ENCODE measurements around the gene PIM3. TPM values are rescaled to one million over a fixed set of nuclear protein-coding genes. Genes with fewer than 3 reads are reported as not detected.

Gene PIM3
- total RNA-seq, 1 donor from 2014 or later, result 197 TPM

DNA sequence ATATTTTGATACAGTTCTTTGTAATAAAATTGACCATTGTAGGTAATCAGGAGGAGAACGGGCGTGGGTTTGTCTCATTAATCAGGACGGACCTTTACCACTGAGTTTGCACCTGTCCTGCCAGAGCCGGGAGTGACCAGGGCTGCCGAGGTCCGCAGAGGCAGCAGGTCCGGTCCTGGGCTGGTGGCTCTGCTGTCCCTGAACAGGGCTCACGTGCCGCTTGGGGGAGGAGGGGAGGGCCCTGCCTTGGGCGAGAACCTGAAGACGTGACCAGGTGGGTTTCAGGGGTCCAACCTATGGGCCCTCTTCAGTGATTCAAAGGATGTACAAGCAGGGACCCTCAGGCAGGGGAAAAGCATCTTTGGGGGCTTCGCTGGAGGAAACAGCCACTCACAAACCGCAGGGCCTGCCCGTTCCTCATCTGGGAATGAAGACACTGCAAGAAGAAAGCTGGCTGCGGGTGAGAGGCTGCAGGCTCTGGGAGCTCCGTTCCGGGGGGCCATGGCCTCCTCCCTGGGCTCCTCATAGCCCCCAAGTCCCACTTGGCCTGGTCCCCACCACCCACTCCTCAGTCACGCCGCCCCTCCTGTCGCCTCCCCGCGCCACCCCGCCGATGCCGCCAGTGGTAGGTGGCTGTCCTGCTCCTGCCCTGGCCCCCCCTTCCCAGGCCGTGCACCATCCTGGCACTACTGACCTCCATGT lies 32.9 kb upstream of the PIM3 start:
- no peak for DNase-seq (ENCODE audit: extremely low read depth, low read depth, low spot score)

- no peak for DNase-seq (ENCODE audit: extremely low read depth, low read depth, low spot score)
Measured at GRCh38 chr22:49928185-49928495, 32.4 kb upstream of the PIM3 start.

- DNase-seq (ENCODE audit: extremely low read depth, low read depth, low spot score), result no peak
Measured at GRCh38 chr22:49928555-49929210, 31.9 kb upstream of the PIM3 start.

- DNase-seq (ENCODE audit: extremely low read depth, low read depth, low spot score), result no peak
Measured at GRCh38 chr22:49929211-49929979, 31.2 kb upstream of the PIM3 start.

GRCh38 chr22:49929994-49930575 lies 30.5 kb upstream of the PIM3 start:
- no peak for DNase-seq (ENCODE audit: extremely low read depth, low read depth, low spot score)

DNA sequence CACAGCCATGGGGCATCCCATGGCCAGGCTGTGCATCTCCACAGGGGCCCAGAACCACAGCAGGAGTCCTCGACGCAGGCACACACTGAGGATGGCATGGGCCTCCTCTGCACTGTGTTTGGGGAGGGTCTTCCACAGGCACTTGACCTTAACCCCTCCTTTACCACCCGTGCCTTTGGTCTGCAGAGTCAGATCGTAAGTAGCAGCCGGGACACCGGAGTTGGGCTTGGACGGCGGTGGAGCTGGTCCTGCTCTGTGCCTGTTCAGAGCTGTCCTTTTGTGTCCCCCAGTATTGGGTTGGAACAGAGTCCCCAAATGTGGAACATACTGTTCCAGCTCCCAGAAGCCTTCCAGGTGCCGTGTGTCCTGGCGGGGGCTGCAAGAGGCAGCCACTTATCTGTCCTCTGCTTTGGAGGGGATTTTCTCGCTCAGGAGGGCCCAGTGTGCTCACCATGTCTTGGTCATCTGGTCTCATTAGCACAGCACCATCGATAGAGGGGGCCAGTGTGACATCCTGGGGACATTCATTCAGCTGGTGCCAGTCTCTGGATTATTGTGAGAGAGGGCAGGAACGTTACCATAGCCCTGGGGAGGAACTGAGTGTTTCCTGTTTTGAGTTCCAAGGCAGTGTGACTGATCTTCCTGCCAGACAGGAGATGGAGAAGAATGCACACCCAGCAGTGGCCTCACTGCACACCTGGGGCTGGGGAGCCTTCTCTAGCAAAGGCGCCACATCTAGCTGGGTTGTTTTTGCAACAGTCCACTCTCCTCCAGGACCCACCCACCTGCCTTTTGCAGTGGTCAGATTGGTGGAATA lies 29.8 kb upstream of the PIM3 start:
- peak; percentile 81 for DNase-seq (ENCODE audit: extremely low read depth, low read depth, low spot score)

- DNase-seq (ENCODE audit: extremely low read depth, low read depth, low spot score), result no peak
Measured at GRCh38 chr22:49933236-49934159, 27.1 kb upstream of the PIM3 start.

GRCh38 chr22:49934160-49934890 lies 26.2 kb upstream of the PIM3 start:
- no peak for DNase-seq (ENCODE audit: extremely low read depth, low read depth, low spot score)

- no peak for DNase-seq (ENCODE audit: extremely low read depth, low read depth, low spot score)
Measured at GRCh38 chr22:49934891-49935557, 25.5 kb upstream of the PIM3 start.

DNA sequence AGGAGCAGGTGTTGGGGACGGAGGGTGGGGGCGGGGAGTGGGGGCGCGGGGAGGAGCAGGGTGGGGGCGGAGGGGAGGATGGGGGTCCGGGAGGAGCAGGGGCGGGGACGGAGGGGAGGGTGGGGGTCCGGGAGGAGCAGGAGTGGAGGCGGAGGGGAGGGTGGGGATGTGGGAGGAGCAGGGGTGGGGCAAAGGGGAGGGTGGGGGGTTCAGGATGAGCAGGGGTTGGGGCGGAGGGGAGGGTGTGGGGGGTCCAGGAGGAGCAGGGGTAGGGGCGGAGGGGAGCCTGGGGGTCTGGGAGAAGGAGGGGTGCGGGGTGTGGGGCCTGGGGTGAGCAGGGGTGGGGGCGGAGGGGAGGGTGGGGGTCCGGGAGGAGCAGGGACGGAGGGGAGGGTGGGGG lies 25.0 kb upstream of the PIM3 start:
- no peak for DNase-seq (ENCODE audit: extremely low read depth, low read depth, low spot score)

DNA sequence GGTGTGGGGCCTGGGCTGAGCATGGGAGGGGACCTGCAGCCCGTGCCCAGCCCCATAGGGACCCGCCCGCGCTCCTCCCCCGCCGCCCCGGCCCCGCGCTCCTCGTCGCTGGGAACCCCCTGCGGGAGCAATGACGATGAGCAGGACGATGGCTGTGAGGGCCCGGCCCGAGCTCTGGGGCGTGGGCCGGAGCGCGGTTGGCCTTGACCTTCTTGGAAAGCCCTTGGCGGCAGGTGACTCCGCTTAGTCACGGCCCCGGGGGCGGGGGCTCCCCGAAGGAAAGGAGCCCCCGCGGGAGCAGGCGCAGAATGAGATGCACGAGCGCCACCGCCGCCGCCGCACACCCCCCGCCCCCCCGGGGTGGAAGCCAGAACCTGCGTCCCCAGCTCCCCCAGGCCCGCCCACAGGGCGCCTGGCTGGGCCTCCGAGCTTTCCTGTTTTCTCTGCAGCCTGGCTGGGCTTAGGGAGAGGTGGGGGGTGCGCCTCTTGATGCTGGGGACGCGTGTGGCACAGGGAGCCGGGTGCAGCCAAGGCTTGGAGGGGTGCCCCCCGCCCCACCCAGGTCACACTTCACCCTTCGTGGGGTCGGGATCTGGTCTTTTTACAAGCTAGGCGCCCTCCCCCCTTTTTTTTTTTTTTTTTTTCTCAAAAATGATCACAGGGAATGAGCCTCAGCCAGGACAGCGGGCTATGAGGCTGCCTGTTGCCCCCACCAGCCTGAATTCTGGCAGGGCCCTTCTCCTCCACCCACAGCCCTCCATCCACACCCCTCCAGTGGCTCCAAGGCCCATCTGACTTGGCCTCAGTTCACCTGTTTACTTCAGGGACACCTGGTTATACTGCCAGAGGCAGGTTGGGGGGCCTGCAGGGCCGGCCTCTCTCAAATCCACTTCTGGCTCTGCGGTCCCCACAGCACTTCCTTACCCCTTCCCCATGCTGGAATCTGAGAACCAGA lies 24.3 kb upstream of the PIM3 start:
- DNase-seq (ENCODE audit: extremely low read depth, low read depth, low spot score), result no peak

- no peak for DNase-seq (ENCODE audit: extremely low read depth, low read depth, low spot score)
Measured at GRCh38 chr22:49936973-49937757, 23.4 kb upstream of the PIM3 start.

DNA sequence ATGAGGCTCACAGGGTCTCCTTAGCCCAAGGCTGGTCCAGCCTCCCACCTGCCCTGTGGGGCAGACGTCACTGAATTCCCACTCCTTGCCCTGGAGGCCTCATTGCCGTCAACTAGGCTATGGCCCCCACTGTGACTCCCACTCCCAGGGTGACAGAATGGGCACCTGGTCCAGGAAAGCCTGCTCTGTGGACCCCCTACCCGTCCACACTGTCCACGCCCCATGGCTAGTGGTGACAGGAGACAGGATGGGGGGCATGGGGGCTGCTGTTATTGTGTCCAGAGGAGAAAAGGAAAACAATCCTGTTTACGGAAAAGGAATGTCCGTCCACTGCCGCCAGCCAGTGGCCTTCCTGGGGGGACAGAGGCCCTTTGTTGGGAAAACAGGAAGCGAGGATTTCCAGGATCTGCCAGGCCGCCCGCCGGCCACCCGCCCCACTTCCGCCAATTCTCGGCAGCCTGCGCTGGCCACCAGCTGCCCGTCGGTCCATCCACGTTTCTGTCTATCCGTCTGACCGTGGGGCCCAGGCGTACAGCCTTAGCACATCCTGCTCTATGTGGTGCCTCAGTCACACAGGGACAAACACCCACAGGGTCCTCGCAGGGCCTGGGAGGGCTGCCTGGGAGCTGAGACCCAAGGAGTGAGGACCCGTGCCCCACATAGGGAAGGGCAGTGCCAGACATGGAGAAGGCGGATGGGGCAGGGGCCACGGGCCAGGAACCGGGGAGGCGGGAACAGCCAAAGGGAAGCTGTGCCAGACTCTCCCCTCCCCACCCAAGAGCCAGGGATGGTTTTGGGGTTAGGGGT lies 22.6 kb upstream of the PIM3 start:
- no peak for DNase-seq (ENCODE audit: extremely low read depth, low read depth, low spot score)

DNA sequence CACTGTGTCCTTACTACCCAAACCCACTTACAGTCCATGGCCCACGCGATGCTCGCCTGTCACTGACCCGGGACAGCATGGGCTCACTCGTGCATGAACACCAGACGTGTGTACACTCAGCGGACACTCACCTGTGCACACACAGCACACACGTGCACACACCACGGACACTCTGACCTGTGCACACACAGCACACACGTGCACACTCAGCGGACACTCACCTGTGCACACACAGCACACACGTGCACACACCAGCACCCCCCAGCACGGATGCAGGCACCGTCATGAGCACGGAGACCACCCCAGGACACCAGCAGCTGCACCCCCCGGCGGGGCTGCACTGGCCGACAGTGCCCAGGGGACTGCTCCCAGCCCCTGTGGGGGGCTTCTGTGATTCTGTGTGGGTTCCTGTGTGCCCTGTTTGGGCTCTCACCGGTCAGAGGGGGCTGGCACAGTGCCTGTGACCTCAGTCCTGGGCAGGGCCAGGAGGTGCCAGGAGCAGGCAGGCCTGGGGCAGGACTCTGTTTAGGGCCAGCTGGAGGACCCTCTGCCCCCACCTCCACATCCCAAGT lies 21.9 kb upstream of the PIM3 start:
- no peak for DNase-seq (ENCODE audit: extremely low read depth, low read depth, low spot score)

- DNase-seq (ENCODE audit: extremely low read depth, low read depth, low spot score), result no peak
Measured at GRCh38 chr22:49941507-49942316, 18.9 kb upstream of the PIM3 start.
